GM12892 (cell line): Measurements from ENCODE around the gene NEUROG2.
"Not testable (repeated sequence)": the region's sequence is repeated elsewhere in the genome, so short reads cannot be mapped to it uniquely, and the experiment has no call there.

Experiments
- DNase-seq: peaks from one replicate; pipeline ENCODE4 v3.0.0; 2011; ENCODE audit not compliant: insufficient read length
- FAIRE-seq: peaks from 2 replicates; lab custom pipeline; 2011; peaks lifted over from hg19 to GRCh38; lab: Jason Lieb, UNC
- POLR2A ChIP-seq: IDR thresholded peaks from 2 replicates; pipeline ENCODE4 v1.6.1; 2011; ENCODE audit warnings: low read depth, low read length, control low read depth
- POLR2AphosphoS5 ChIP-seq: IDR thresholded peaks from 2 replicates; pipeline ENCODE4 v1.6.1; 2011; ENCODE audit warnings: low read depth, low read length, control low read depth
- TAF1 ChIP-seq: IDR thresholded peaks from 2 replicates; pipeline ENCODE4 v1.6.1; 2011; ENCODE audit warnings: low read depth, mild to moderate bottlenecking, control low read depth, low read length, borderline replicate concordance

NEUROG2 gene

GRCh38 chr4:112510291-112511092 is 5.5 kb downstream of the NEUROG2 start:
- FAIRE-seq (peak; percentile 21), DNase-seq (no peak)
- TF ChIP-seq POLR2A (no peak), POLR2AphosphoS5 (no peak), TAF1 (no peak)

DNA sequence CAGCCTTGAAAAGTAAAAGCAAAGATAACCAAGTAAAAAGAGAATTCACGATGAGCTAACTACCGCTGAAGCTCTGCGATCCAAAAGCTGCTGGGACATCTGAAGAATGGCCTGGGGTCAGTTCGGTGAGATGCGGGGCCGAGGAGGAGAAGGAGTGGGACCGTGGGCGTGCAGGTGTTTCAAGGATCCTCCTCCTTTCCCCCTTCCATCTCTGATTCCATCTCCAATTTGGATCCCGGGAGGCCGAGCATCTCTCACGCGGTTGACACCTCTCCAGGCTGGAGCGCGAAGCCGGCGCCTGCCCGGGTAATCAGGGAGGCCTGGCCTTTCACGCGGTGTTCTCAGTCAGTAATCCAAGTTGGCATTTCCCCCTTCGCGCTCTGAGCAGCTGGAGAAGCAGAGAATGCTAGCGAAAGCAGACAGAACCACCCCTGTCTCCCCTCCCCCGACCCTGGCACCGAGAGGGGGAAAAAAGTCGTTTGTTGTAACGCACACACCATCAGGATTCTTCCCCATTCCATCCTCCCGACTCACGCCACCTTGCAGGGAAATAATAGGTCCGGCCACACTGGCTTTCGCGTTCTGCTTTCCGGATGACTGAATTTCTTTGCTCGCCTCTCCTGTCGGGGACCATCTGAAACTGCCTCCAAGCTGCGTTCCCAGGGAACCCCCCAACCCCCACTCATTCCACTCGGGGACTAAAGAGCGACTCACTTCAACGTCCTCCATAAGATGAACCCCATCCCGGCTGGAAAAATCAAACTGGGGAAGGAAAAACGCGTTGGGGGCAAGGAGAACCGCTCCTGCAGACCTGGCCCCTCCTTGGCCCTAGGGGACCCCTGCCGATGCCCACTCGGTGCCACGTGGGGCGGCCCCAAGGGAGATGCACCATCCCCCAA is 6.5 kb downstream of the NEUROG2 start:
- DNase-seq, result no peak
- FAIRE-seq, result peak; percentile 80
- TF ChIP-seq TAF1 (no peak), POLR2A (no peak), POLR2AphosphoS5 (no peak)

- DNase-seq (no peak), FAIRE-seq (no peak)
- TF ChIP-seq TAF1 (no peak), POLR2A (no peak), POLR2AphosphoS5 (no peak)
Observed at GRCh38 chr4:112508356-112508755, 7.6 kb downstream of the NEUROG2 start.

- FAIRE-seq (no peak), DNase-seq (no peak)
- TF ChIP-seq POLR2AphosphoS5 (no peak), TAF1 (no peak), POLR2A (no peak)
Observed at GRCh38 chr4:112504807-112505206, 11.2 kb downstream of the NEUROG2 start.

- DNase-seq (no peak), FAIRE-seq (no peak)
- TF ChIP-seq POLR2A (no peak), TAF1 (no peak), POLR2AphosphoS5 (no peak)
Observed at GRCh38 chr4:112502871-112503270, 13.1 kb downstream of the NEUROG2 start.

GRCh38 chr4:112492321-112492720 is 23.7 kb downstream of the NEUROG2 start:
- no peak for FAIRE-seq
- no peak for DNase-seq
- TF ChIP-seq POLR2AphosphoS5 (no peak), TAF1 (no peak), POLR2A (no peak)

DNA sequence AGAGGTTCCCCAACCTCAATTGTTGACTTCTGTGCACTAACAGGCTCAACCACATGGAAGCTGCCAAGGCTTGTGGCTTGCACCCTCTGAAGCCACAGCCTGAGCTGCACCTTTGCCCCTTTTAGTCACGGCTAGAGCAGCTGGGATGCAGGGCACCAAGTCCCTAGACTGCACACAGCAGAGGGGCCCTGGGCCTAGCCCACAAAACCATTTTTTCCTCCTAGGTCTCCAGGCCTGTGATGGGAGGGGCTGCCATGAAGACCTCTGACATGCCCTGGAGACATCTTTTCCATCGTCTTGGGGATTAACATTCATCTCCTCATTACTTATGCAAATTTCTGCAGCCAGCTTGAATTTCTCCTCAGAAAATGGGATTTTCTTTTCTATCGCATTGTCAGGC is 25.2 kb downstream of the NEUROG2 start:
- DNase-seq, FAIRE-seq: not testable (repeated sequence)

- FAIRE-seq, result no peak
- no peak for TF ChIP-seq POLR2A
- TF ChIP-seq TAF1, result no peak
- no peak for TF ChIP-seq POLR2AphosphoS5
Observed at GRCh38 chr4:112485930-112486329, 30.1 kb downstream of the NEUROG2 start.

GRCh38 chr4:112473985-112474384 is 42.0 kb downstream of the NEUROG2 start:
- DNase-seq, result no peak

More at GRCh38 chr4:112485930-112486329, 30.1 kb downstream of the NEUROG2 start:
- DNase-seq, result no peak

DNA sequence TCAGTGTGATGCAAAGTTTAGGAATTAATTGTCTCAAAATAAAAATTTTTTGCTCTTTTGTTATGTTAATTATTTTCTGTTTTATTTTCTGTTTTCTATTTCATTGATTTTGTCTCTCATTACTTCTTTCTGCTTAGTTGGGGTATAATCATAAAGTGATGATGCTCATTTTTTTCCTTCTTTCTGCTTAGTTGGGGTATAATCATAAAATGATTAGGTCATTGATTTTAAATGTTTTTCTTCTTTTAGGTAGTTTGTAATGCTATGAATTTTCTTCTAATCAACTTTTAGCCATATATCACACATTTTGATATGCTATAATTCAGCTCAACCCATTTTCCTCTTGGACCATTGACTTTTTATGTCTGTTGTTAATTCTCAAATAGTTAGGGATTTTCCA is 43.7 kb downstream of the NEUROG2 start:
- no peak for FAIRE-seq
- DNase-seq, result no peak
- TF ChIP-seq POLR2A (no peak), POLR2AphosphoS5 (no peak), TAF1 (no peak)

More at GRCh38 chr4:112473985-112474384, 42.0 kb downstream of the NEUROG2 start:
- FAIRE-seq, result no peak
- TF ChIP-seq POLR2A (no peak), POLR2AphosphoS5 (no peak), TAF1 (no peak)
